HCT116 (cell line): ENCODE results near the gene IPO8. TPM values are rescaled to one million over a fixed set of nuclear protein-coding genes. Genes with fewer than 3 reads are reported as not detected.
A peak's percentile ranks its signal among the peaks of the same experiment; 100 is the strongest.

ENCODE experiments used
- ATAC-seq: fragments of 200-7000 bp; cut with Tn5 transposase; 2 replicates; pipeline ENCODE4 v1.9.1; 2020; ENCODE audit warnings: mild to moderate bottlenecking, moderate library complexity
- BruUV-seq: library from RNA; stranded (reverse); fragments of 400-500 nt; replicated peaks from 2 replicates; lab custom pipeline; 2021; lab: Mats Ljungman, UMichigan
- CTCF ChIA-PET: fragments of 300-600 bp; sonication (Branson Sonifier 250); formaldehyde crosslinking; loops from one replicate; lab custom pipeline; 2021; ENCODE audit warnings: antibody characterized with exemption; lab: Charles Lee
- POLR2A ChIA-PET: fragments of 300-600, 350-600 bp; sonication (Branson Sonifier 250); formaldehyde crosslinking; loops from one replicate; lab custom pipeline; 2021; ENCODE audit warnings: antibody characterized with exemption; lab: Charles Lee
- RAD21 ChIA-PET, 2 experiments: fragments of 300-600 bp; sonication (Branson Sonifier 250); formaldehyde crosslinking; loops; one replicate each; lab custom pipeline; 2023; ENCODE audit warnings: low total read pairs in 2 of 2; ENCODE audit not compliant: uncharacterized antibody in 2 of 2, unreplicated experiment in 2 of 2, low non-redundant PET in 1 of 2; lab: Charles Lee
- DNase-seq: peaks from one replicate; pipeline ENCODE4 v3.0.0-alpha.2; 2010; ENCODE audit warnings: low read depth, low spot score
- H2AFZ ChIP-seq: fragments of 200-600 bp; shearing (Covaris generic), sonication (generic); 2 replicates; pipeline ENCODE4 v1.6.1; 2017; ENCODE audit warnings: low read depth, mixed run types, mixed read lengths, antibody characterized with exemption, low read length; ENCODE audit not compliant: poor library complexity, severe bottlenecking
- H3K27ac ChIP-seq: 2 replicates; pipeline ENCODE4 v1.5.1; 2012; ENCODE audit warnings: low read depth, low read length
- H3K27me3 ChIP-seq: fragments of 200-600 bp; sonication (generic); 2 replicates; pipeline ENCODE4 v1.6.1; 2016; ENCODE audit warnings: mixed run types, low read length, mixed read lengths; ENCODE audit not compliant: insufficient read depth
- H3K36me3 ChIP-seq, 2 experiments: fragments of 200-500 bp in 1 of 2; fragments of 200-600 bp in 1 of 2; sonication (Bioruptor generic) in 1 of 2; sonication (generic) in 1 of 2; 2 replicates each; pipeline versions ENCODE4 v1.5.1 to v1.6.1; 2014 to 2016; ENCODE audit warnings: low read length in 2 of 2, inconsistent platforms in 1 of 2, mixed read lengths in 1 of 2, mixed run types in 1 of 2; ENCODE audit not compliant: insufficient read depth in 2 of 2, control insufficient read depth in 1 of 2
- H3K4me1 ChIP-seq, 2 experiments: fragments of 200-600 bp in 1 of 2; sonication (generic) in 1 of 2; 2 replicates each; pipeline versions ENCODE4 v1.5.1 to v1.6.1; 2012 to 2017; ENCODE audit warnings: low read length in 2 of 2, inconsistent platforms in 1 of 2, mild to moderate bottlenecking in 1 of 2, mixed read lengths in 1 of 2, mixed run types in 1 of 2, moderate library complexity in 1 of 2; ENCODE audit not compliant: insufficient read depth in 2 of 2, control insufficient read depth in 1 of 2
- H3K4me2 ChIP-seq: fragments of 200-600 bp; sonication (generic); 2 replicates; pipeline ENCODE4 v1.6.1; 2017; ENCODE audit warnings: mixed run types, low read length, mixed read lengths
- H3K4me3 ChIP-seq, 2 experiments: fragments of 200-600 bp in 1 of 2; sonication (generic) in 1 of 2; replicated peaks in 1 of 2; 2 replicates each; pipeline ENCODE4 v1.5.1; 2011 to 2016; ENCODE audit warnings: low read length in 2 of 2, control low read depth in 1 of 2, low read depth in 1 of 2, mild to moderate bottlenecking in 1 of 2, mixed read lengths in 1 of 2, mixed run types in 1 of 2
- H3K79me2 ChIP-seq: fragments of 200-600 bp; sonication (generic); 2 replicates; pipeline ENCODE4 v1.6.1; 2017; ENCODE audit warnings: mild to moderate bottlenecking, mixed run types, low read length, moderate library complexity, mixed read lengths; ENCODE audit not compliant: insufficient read depth
- H3K9ac ChIP-seq: fragments of 200-600 bp; sonication (generic); 2 replicates; pipeline ENCODE4 v1.6.1; 2016; ENCODE audit warnings: low read length, mixed read lengths
- H3K9me2 ChIP-seq: fragments of 200-600 bp; sonication (generic), shearing (Covaris generic); 2 replicates; pipeline ENCODE4 v1.6.1; 2017; ENCODE audit warnings: mixed run types, mild to moderate bottlenecking, moderate library complexity; ENCODE audit not compliant: insufficient read depth
- H3K9me3 ChIP-seq, 2 experiments: fragments of 200-500 bp in 1 of 2; fragments of 200-600 bp in 1 of 2; sonication (Bioruptor generic) in 1 of 2; sonication (generic) in 1 of 2; 2 replicates each; pipeline ENCODE4 v1.6.1; 2014 to 2017; ENCODE audit warnings: low read length in 2 of 2, mixed read lengths in 2 of 2, inconsistent platforms in 1 of 2, low read depth in 1 of 2, mild to moderate bottlenecking in 1 of 2, mixed run types in 1 of 2, moderate library complexity in 1 of 2; ENCODE audit not compliant: control insufficient read depth in 1 of 2, insufficient read depth in 1 of 2
- H4K20me1 ChIP-seq: fragments of 200-600 bp; sonication (generic), shearing (Covaris generic); 2 replicates; pipeline ENCODE4 v1.6.1; 2017; ENCODE audit warnings: mixed run types, mild to moderate bottlenecking, moderate library complexity; ENCODE audit not compliant: insufficient read depth
- ATF3 ChIP-seq: IDR thresholded peaks from 2 replicates; pipeline ENCODE4 v1.6.1; 2012
- CBX3 ChIP-seq: IDR thresholded peaks from 2 replicates; pipeline ENCODE4 v1.6.1; 2012; ENCODE audit warnings: low read depth
- EZH2phosphoT487 ChIP-seq: fragments of 200-600 bp; IDR thresholded peaks from 2 replicates; pipeline ENCODE4 v1.6.1; 2018; ENCODE audit warnings: antibody characterized with exemption, borderline replicate concordance
- RAD21 ChIP-seq: IDR thresholded peaks from 2 replicates; pipeline ENCODE4 v1.6.1; 2012; ENCODE audit warnings: low read depth, mild to moderate bottlenecking
- REST ChIP-seq: IDR thresholded peaks from 2 replicates; pipeline ENCODE4 v1.6.1; 2012; ENCODE audit warnings: low read depth
- TCF7L2 ChIP-seq: IDR thresholded peaks from 2 replicates; pipeline ENCODE4 v1.7.0; 2011; ENCODE audit warnings: borderline replicate concordance, inconsistent platforms; ENCODE audit not compliant: insufficient read depth, insufficient read length; ENCODE audit errors: extremely low read depth
- intact Hi-C: fragments of 100-400 bp; cut with micrococcal nuclease; formaldehyde crosslinking; loops from 2 replicates; pipeline ENCODE4 v1.10.0; 2022
- total RNA-seq: library from RNA; stranded (reverse); gene quantifications from one replicate; pipeline ENCODE4 v1.2.1, GENCODE V29; 2021; ENCODE audit not compliant: unreplicated experiment
- TF ChIP-seq, protein P1 (sequence below): IDR thresholded peaks from 2 replicates; pipeline ENCODE4 v1.6.1; 2012

IPO8 gene
- total RNA-seq, 1 experiment from 2014 or later, result 41.4 TPM

- ChIA-PET POLR2A (interaction anchor here (1.3 kb wide), 1 partner anchor 13 kb away, joined by 5 read pairs; no protein-coding TSS in a partner anchor), CTCF (interaction anchor here (1.2 kb wide), 1 partner anchor 22 kb away, joined by 4 read pairs; no protein-coding TSS in a partner anchor), RAD21 (no interaction called here)
- H3K4me2 ChIP-seq, result peak overlapping the region; percentile 93
- H2AFZ ChIP-seq, result no peak overlapping the region
- H3K27ac ChIP-seq, result peak overlapping the region; percentile 70; the same call in 1 of the 2 replicates
- H3K27me3 ChIP-seq, result no peaks in the 10 kb centered on the region
- H3K79me2 ChIP-seq, result peaks cover 58% of the 10 kb centered on the region
- peaks cover 12 to 32% of the 10 kb centered on the region in 2 experiments; a peak in 3 of 4 replicates for H3K4me1 ChIP-seq
- DNase-seq (peak; percentile 21), ATAC-seq (peak; percentile 68)
- intact Hi-C loops, result loop anchor here (5.0 kb wide), 2 partner anchors 63 to 103 kb away; no protein-coding TSS in a partner anchor
- no peak for TF ChIP-seq ATF3
- TF ChIP-seq, protein P1, sequence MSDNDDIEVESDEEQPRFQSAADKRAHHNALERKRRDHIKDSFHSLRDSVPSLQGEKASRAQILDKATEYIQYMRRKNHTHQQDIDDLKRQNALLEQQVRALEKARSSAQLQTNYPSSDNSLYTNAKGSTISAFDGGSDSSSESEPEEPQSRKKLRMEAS, result peak; percentile 66
- H3K9me2 ChIP-seq, result no peaks in the 10 kb centered on the region
- H3K36me3 ChIP-seq, result no peaks in the 10 kb centered on the region; a peak in 1 of 4 replicates
- peak overlapping the region; percentile 81 for H3K9ac ChIP-seq
- no peaks in the 10 kb centered on the region for H3K9me3 ChIP-seq
- BruUV-seq, result no TSS peak
- no peaks in the 10 kb centered on the region for H4K20me1 ChIP-seq
- peak overlapping the region; percentile 88 to 98 for H3K4me3 ChIP-seq
Observed at GRCh38 chr12:30694412-30695198, 1.1 kb downstream of the IPO8 start.

GRCh38 chr12:30692470-30692869 is 3.2 kb downstream of the IPO8 start:
- Histone ChIP-seq H3K36me3 (no peaks in the 10 kb centered on the region; a peak in 2 of 4 replicates), H3K4me2 (no peak overlapping the region), H4K20me1 (no peaks in the 10 kb centered on the region), H3K4me1 (peaks cover 12 to 32% of the 10 kb centered on the region in 2 experiments; a peak in 3 of 4 replicates), H3K79me2 (peaks cover 74% of the 10 kb centered on the region), H2AFZ (no peak overlapping the region), H3K9me3 (no peaks in the 10 kb centered on the region), H3K9me2 (no peaks in the 10 kb centered on the region), H3K9ac (no peak overlapping the region), H3K27ac (no peak overlapping the region), H3K4me3 (no peak overlapping the region), H3K27me3 (no peaks in the 10 kb centered on the region)
- DNase-seq (no peak), ATAC-seq (no peak)
- no TSS peak for BruUV-seq
- ChIA-PET POLR2A (no interaction called here), RAD21 (no interaction called here), CTCF (no interaction called here)
- intact Hi-C loops, result no loop called here
- TF ChIP-seq CBX3 (no peak), EZH2phosphoT487 (no peak), TCF7L2 (no peak), REST (no peak), RAD21 (no peak)
